Left ventricle myocardium inferior (tissue), 1 donor: ENCODE data around the gene KCNK7. TPM values are rescaled to one million over a fixed set of nuclear protein-coding genes. Genes with fewer than 3 reads are reported as not detected.
A peak's percentile ranks its signal among the peaks of the same experiment; 100 is the strongest.

ENCODE experiments used
- DNase-seq: peaks from one replicate; pipeline ENCODE4 v3.0.0-alpha.2; 2020
- H3K27ac ChIP-seq: fragments of 200-600 bp; replicated peaks from 2 replicates; pipeline ENCODE4 v1.8.0; 2021
- H3K27me3 ChIP-seq: fragments of 200-600 bp; 2 replicates; pipeline ENCODE4 v1.8.0; 2021; ENCODE audit warnings: low read depth
- H3K36me3 ChIP-seq: fragments of 200-600 bp; 2 replicates; pipeline ENCODE4 v1.8.0; 2021
- H3K4me1 ChIP-seq: fragments of 200-600 bp; 2 replicates; pipeline ENCODE4 v1.8.0; 2021
- H3K4me3 ChIP-seq: fragments of 200-600 bp; 2 replicates; pipeline ENCODE4 v1.8.0; 2021; ENCODE audit warnings: mild to moderate bottlenecking, moderate library complexity
- H3K9me3 ChIP-seq: fragments of 200-600 bp; replicated peaks from 2 replicates; pipeline ENCODE4 v1.8.0; 2021
- CTCF ChIP-seq: fragments of 200-600 bp; IDR thresholded peaks from 2 replicates; pipeline ENCODE4 v1.8.0; 2021; ENCODE audit warnings: antibody characterized with exemption, mild to moderate bottlenecking, borderline replicate concordance
- intact Hi-C: fragments of 100-400 bp; cut with micrococcal nuclease; formaldehyde crosslinking; loops from one replicate; pipeline ENCODE4 v1.11.0; 2022
- total RNA-seq: library from RNA; stranded (reverse); fragmentation: NEBNext Ultra II Directional; extraction: Animal tissue kit (Norgen Biotek cat#: 25700); gene quantifications from one replicate; pipeline ENCODE4 v1.2.1, GENCODE V29; 2021
- donor health status: DM: no; HTN: yes; CAD: no; lungs with severe emphysema.

The KCNK7 gene
- total RNA-seq, 1 donor from 2014 or later: 0.85 TPM

GRCh38 chr11:65560555-65561418 lies 34.8 kb downstream of the KCNK7 start:
- peaks cover 51% of the 10 kb centered on the region for H3K4me1 ChIP-seq
- no peak overlapping the region for H3K4me3 ChIP-seq
- H3K27me3 ChIP-seq: no peaks in the 10 kb centered on the region
- H3K27ac ChIP-seq: peak overlapping the region; percentile 99
- no peaks in the 10 kb centered on the region for H3K9me3 ChIP-seq
- H3K36me3 ChIP-seq: no peaks in the 10 kb centered on the region
- DNase-seq: peak; percentile 70
- no peak for TF ChIP-seq CTCF
- intact Hi-C loops: no loop called here

GRCh38 chr11:65559951-65560537 lies 35.6 kb downstream of the KCNK7 start:
- Histone ChIP-seq H3K4me1 (peaks cover 58% of the 10 kb centered on the region), H3K36me3 (no peaks in the 10 kb centered on the region), H3K4me3 (no peak overlapping the region), H3K27me3 (no peaks in the 10 kb centered on the region), H3K27ac (peak overlapping the region; percentile 99), H3K9me3 (no peaks in the 10 kb centered on the region)
- no peak for DNase-seq
- TF ChIP-seq CTCF: no peak
- intact Hi-C loops: no loop called here

GRCh38 chr11:65559535-65559934 lies 36.1 kb downstream of the KCNK7 start:
- H3K4me1 ChIP-seq: peaks cover 63% of the 10 kb centered on the region
- no peaks in the 10 kb centered on the region for H3K27me3 ChIP-seq
- no peak overlapping the region for H3K4me3 ChIP-seq
- no peak for TF ChIP-seq CTCF
- no peaks in the 10 kb centered on the region for H3K36me3 ChIP-seq
- H3K27ac ChIP-seq: peak overlapping the region; percentile 99
- intact Hi-C loops: no loop called here
- no peak for DNase-seq
- no peaks in the 10 kb centered on the region for H3K9me3 ChIP-seq

GRCh38 chr11:65558930-65559509 lies 36.6 kb downstream of the KCNK7 start:
- Histone ChIP-seq H3K9me3 (no peaks in the 10 kb centered on the region), H3K36me3 (peaks cover under 1% of the 10 kb centered on the region), H3K4me3 (peak overlapping the region; percentile 79), H3K4me1 (peaks cover 68% of the 10 kb centered on the region), H3K27ac (peak overlapping the region; percentile 99), H3K27me3 (no peaks in the 10 kb centered on the region)
- DNase-seq: peak; percentile 76
- TF ChIP-seq CTCF: no peak
- intact Hi-C loops: no loop called here

GRCh38 chr11:65558002-65558929 lies 37.3 kb downstream of the KCNK7 start, which contains the start of gene LTBP3:
LTBP3 (minus strand) TSS chr11:65558359; CDS start chr11:65557959, 400 bp downstream.
- no peaks in the 10 kb centered on the region for H3K27me3 ChIP-seq
- peak within 1 kb of the TSS; percentile 99 for H3K27ac ChIP-seq
- H3K9me3 ChIP-seq: no peaks in the 10 kb centered on the region
- intact Hi-C loops: no loop called here
- peaks cover 76% of the 10 kb centered on the region for H3K4me1 ChIP-seq
- peaks cover 7% of the 10 kb centered on the region for H3K36me3 ChIP-seq
- peak; percentile 16 for TF ChIP-seq CTCF
- peak within 1 kb of the TSS; percentile 79 for H3K4me3 ChIP-seq
- peak; percentile 87 for DNase-seq
